Brain microvascular endothelial cell (primary cell): ENCODE data around the gene SLX9.

Experiments
- DNase-seq: peaks from one replicate; pipeline ENCODE4 v3.0.0-alpha.2; 2020
- H3K27ac ChIP-seq: fragments of 250-450 bp; sonication (Bioruptor Pico); 2 replicates; pipeline ENCODE4 v1.5.1; 2020; ENCODE audit warnings: mild to moderate bottlenecking, moderate library complexity
- H3K27me3 ChIP-seq: fragments of 250-450 bp; sonication (Bioruptor Pico); replicated peaks from 2 replicates; pipeline ENCODE4 v1.5.1; 2020; ENCODE audit warnings: mild to moderate bottlenecking
- H3K36me3 ChIP-seq: fragments of 250-450 bp; sonication (Bioruptor Pico); replicated peaks from 2 replicates; pipeline ENCODE4 v1.5.1; 2020; ENCODE audit warnings: mild to moderate bottlenecking
- H3K4me3 ChIP-seq: 2 replicates; pipeline ENCODE4 v1.5.1; 2011; ENCODE audit warnings: low read depth, mild to moderate bottlenecking, control low read depth, low read length, moderate library complexity
- in situ Hi-C: cut with HindIII; loops from 2 replicates; pipeline ENCODE4 v1.10.0; 2017; ENCODE audit warnings: low sequenced_read_pairs, low pct_ligation_motif_present
- TF ChIP-seq, protein P1 (sequence below): IDR thresholded peaks from 2 replicates; pipeline ENCODE4 v1.5.1; 2011; ENCODE audit warnings: low read depth, mild to moderate bottlenecking, moderate library complexity, low read length, control low read depth, inconsistent platforms; ENCODE audit errors: missing control alignments

Gene SLX9

GRCh38 chr21:44904141-44904923, 35.5 kb upstream of the SLX9 start:
- DNase-seq: no peak
- H3K4me3 ChIP-seq: no peak overlapping the region
- TF ChIP-seq, protein P1, sequence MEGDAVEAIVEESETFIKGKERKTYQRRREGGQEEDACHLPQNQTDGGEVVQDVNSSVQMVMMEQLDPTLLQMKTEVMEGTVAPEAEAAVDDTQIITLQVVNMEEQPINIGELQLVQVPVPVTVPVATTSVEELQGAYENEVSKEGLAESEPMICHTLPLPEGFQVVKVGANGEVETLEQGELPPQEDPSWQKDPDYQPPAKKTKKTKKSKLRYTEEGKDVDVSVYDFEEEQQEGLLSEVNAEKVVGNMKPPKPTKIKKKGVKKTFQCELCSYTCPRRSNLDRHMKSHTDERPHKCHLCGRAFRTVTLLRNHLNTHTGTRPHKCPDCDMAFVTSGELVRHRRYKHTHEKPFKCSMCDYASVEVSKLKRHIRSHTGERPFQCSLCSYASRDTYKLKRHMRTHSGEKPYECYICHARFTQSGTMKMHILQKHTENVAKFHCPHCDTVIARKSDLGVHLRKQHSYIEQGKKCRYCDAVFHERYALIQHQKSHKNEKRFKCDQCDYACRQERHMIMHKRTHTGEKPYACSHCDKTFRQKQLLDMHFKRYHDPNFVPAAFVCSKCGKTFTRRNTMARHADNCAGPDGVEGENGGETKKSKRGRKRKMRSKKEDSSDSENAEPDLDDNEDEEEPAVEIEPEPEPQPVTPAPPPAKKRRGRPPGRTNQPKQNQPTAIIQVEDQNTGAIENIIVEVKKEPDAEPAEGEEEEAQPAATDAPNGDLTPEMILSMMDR: no peak
- in situ Hi-C loops: no loop called here
- no peaks in the 10 kb centered on the region for H3K36me3 ChIP-seq
- peaks cover 50% of the 10 kb centered on the region for H3K27me3 ChIP-seq
- no peak overlapping the region for H3K27ac ChIP-seq

DNA sequence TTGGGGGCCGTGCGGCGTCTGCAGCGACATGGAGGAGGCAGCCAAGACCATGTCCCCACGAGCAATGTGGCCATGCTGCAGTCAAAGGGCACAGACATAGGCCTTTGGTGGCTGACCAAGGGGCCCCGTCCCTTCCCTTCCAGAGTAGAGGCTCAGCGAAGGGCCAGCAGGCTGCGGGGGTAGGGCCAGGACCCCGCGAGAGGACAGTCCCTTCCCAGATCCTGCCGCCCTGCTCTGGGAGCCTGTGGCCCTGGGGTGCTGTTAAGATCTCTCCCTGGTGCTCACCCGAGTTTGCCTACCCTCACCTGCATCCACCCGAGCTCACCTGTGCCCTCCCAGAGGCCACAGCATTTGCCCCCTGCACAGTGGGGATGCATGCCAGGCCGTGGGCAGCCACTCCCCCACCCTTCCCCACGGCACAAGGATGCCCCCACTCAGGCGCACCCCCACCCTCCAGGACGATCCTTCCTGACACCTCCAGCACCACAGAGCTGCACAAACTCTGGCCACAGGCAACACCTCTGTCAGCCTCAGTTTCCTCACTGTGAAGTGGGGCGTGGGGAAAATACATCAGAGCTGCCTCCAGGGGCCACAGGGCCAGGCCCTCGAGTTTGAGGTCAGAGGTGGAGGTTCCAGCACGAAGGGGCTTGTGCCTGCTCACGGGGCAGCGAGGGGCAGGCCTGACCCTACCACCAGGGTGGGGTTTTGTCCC, 34.7 kb upstream of the SLX9 start:
- Histone ChIP-seq H3K4me3 (no peak overlapping the region), H3K27me3 (peaks cover 50% of the 10 kb centered on the region), H3K36me3 (no peaks in the 10 kb centered on the region), H3K27ac (no peak overlapping the region)
- DNase-seq: no peak
- TF ChIP-seq, protein P1: no peak
- in situ Hi-C loops: no loop called here

- TF ChIP-seq, protein P1: no peak
- in situ Hi-C loops: no loop called here
- no peaks in the 10 kb centered on the region for H3K36me3 ChIP-seq
- no peak for DNase-seq
- H3K27me3 ChIP-seq: peaks cover 48% of the 10 kb centered on the region
- no peak overlapping the region for H3K27ac ChIP-seq
- H3K4me3 ChIP-seq: no peak overlapping the region
Observed at GRCh38 chr21:44905728-44906090, 34.1 kb upstream of the SLX9 start.

- in situ Hi-C loops: no loop called here
- no peaks in the 10 kb centered on the region for H3K36me3 ChIP-seq
- H3K4me3 ChIP-seq: no peak overlapping the region
- TF ChIP-seq, protein P1: peak; percentile 27
- peaks cover 46% of the 10 kb centered on the region for H3K27me3 ChIP-seq
- no peak overlapping the region for H3K27ac ChIP-seq
- no peak for DNase-seq
Observed at GRCh38 chr21:44907225-44907965, 32.4 kb upstream of the SLX9 start.

DNA sequence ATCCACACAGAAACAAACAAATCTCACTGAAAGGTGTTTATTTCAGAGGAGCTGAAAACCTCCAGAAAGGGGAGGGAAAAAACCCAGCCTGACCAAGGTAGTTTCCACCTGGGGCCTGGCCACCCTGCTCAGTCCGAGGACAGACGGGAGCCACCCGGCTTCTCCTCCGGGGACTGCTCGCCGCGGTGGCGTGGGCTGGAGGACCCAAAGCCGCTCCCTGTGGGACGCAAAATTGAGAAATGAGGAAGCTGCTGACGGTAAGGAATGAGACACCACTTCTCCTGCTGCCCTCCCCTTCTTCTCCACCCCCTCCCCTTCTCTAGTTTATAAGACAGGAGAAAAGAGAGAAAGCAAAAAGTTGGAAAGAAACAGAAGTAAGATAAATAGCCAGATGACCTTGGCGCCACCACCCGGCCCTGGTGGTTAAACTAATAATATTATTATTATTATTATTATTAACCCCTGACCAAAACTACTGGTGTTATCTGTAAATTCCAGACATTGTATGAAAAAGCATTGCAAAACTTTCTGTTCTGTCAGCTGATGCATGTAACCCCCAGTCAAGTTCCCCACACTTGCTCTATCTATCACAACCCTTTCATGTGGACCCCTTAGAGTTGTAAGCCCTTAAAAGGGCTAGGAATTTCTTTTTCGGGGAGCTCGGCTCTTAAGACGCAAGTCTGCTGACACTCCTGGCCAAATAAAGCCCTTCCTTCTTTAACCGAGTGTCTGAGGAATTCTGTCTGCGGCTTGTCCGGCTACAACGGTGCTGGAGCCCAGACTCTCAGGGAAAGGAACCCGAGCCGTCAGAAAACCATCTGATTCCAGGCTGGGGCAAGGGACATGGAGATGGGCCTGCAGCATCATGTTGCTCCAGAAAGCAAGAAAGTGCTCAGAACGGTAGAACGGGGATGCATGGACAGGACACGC, 31.6 kb upstream of the SLX9 start:
- Histone ChIP-seq H3K27ac (no peak overlapping the region), H3K27me3 (peaks cover 46% of the 10 kb centered on the region), H3K36me3 (no peaks in the 10 kb centered on the region), H3K4me3 (no peak overlapping the region)
- in situ Hi-C loops: no loop called here
- TF ChIP-seq, protein P1: no peak
- peak; percentile 12 for DNase-seq
